ENCODE data around the gene FARP1. TPM values are rescaled to one million over a fixed set of nuclear protein-coding genes. Genes with fewer than 3 reads are reported as not detected.
"Not testable (repeated sequence)": the region's sequence is repeated elsewhere in the genome, so short reads cannot be mapped to it uniquely, and the experiment has no call there.

FARP1 gene
- total RNA-seq, 2 donors from 2014 or later = 89.5 to 93.6 TPM

- DNase-seq (peak in 3 of 4 donors; percentile 10 to 65 (median 58)), ATAC-seq (no peak)
- intact Hi-C loops (cut with DNase I) = no loop called here
- Histone ChIP-seq H3K9me3 (no peaks in the 10 kb centered on the region), H3K4me3 (no peak overlapping the region), H3K36me3 (replicated peaks in 1 of 2; ENCODE audit: insufficient read depth in 1 of 2, low read depth in 2 of 2) (peaks cover 0 to 9% of the 10 kb centered on the region in 2 donors), H3K27ac (peak overlapping the region; percentile 19 to 50 (median 40)), H3K27me3 (no peaks in the 10 kb centered on the region), H3K4me1 (peaks cover 32% of the 10 kb centered on the region)
- TF ChIP-seq POLR2A (IDR thresholded peaks at IDR 0.05) = peak in 2 of 3 donors; percentile 19 to 37
- TF ChIP-seq CTCF (IDR thresholded peaks at IDR 0.05) = no peak
- 56 to 76% methylated on average over 16 of the region's 16 CpGs for WGBS, 2 donors
Observed at GRCh38 chr13:98411617-98412265, 268.8 kb downstream of the FARP1 start.

- DNase-seq; H3K27ac ChIP-seq; intact Hi-C loops (cut with DNase I); ATAC-seq; H3K36me3 ChIP-seq (replicated peaks in 1 of 2; ENCODE audit: insufficient read depth in 1 of 2, low read depth in 2 of 2); H3K9me3 ChIP-seq; H3K27me3 ChIP-seq; H3K4me3 ChIP-seq: not testable (repeated sequence)
- peaks cover 45% of the 10 kb centered on the region for H3K4me1 ChIP-seq
- 97 to 99% methylated on average over 3 of the region's 3 CpGs for WGBS, 2 donors
Observed at GRCh38 chr13:98413278-98413677, 270.4 kb downstream of the FARP1 start.

GRCh38 chr13:98413796-98414195 lies 270.9 kb downstream of the FARP1 start:
- Histone ChIP-seq H3K27ac (no peak overlapping the region), H3K36me3 (replicated peaks in 1 of 2; ENCODE audit: insufficient read depth in 1 of 2, low read depth in 2 of 2) (peaks cover 0 to 9% of the 10 kb centered on the region in 2 donors), H3K9me3 (no peaks in the 10 kb centered on the region), H3K27me3 (no peaks in the 10 kb centered on the region), H3K4me1 (peaks cover 50% of the 10 kb centered on the region), H3K4me3 (no peak overlapping the region)
- TF ChIP-seq CTCF (IDR thresholded peaks at IDR 0.05) (no peak), POLR2A (IDR thresholded peaks at IDR 0.05) (no peak)
- ATAC-seq = no peak
- intact Hi-C loops (cut with DNase I) = no loop called here
- WGBS, 2 donors = 92 to 95% methylated on average over 7 of the region's 7 CpGs
- DNase-seq = peak in 1 of 4 donors; percentile 2

- Histone ChIP-seq H3K36me3 (replicated peaks in 1 of 2; ENCODE audit: insufficient read depth in 1 of 2, low read depth in 2 of 2) (peaks cover 0 to 9% of the 10 kb centered on the region in 2 donors), H3K4me3 (no peak overlapping the region), H3K4me1 (peaks cover 67% of the 10 kb centered on the region), H3K9me3 (no peaks in the 10 kb centered on the region), H3K27ac (peak overlapping the region; percentile 66 to 82 (median 76)), H3K27me3 (no peaks in the 10 kb centered on the region)
- 79 to 87% methylated on average over 18 of the region's 18 CpGs for WGBS, 2 donors
- no peak for TF ChIP-seq POLR2A (IDR thresholded peaks at IDR 0.05)
- no peak for TF ChIP-seq CTCF (IDR thresholded peaks at IDR 0.05)
- DNase-seq (peak in 1 of 4 donors; percentile 26), ATAC-seq (no peak)
- intact Hi-C loops (cut with DNase I) = no loop called here
Observed at GRCh38 chr13:98415326-98416070, 272.6 kb downstream of the FARP1 start.

- 2 to 11% methylated on average over 4 of the region's 4 CpGs for WGBS, 2 donors
- Histone ChIP-seq H3K9me3 (no peaks in the 10 kb centered on the region), H3K4me3 (no peak overlapping the region), H3K27ac (peak overlapping the region; percentile 66 to 82 (median 76)), H3K36me3 (replicated peaks in 1 of 2; ENCODE audit: insufficient read depth in 1 of 2, low read depth in 2 of 2) (peaks cover 0 to 9% of the 10 kb centered on the region in 2 donors), H3K4me1 (peaks cover 64% of the 10 kb centered on the region), H3K27me3 (no peaks in the 10 kb centered on the region)
- ATAC-seq (peak; percentile 94), DNase-seq (peak; percentile 93 to 98 (median 96))
- TF ChIP-seq POLR2A (IDR thresholded peaks at IDR 0.05) (no peak), CTCF (IDR thresholded peaks at IDR 0.05) (peak in 1 of 7 experiments; percentile 3)
- intact Hi-C loops (cut with DNase I) = no loop called here
Observed at GRCh38 chr13:98416408-98416807, 273.5 kb downstream of the FARP1 start.

All from body of pancreas (tissue), 4 donors.